Body of pancreas (tissue), 4 donors: ENCODE measurements around the gene MYLK.

ENCODE experiments used
- CTCF ChIP-seq, 7 experiments: fragments of 450-650 bp in 4 of 7; fragments of 200-600 bp in 3 of 7; sonication (generic) in 3 of 7; IDR thresholded peaks; one replicate each; pipeline ENCODE4 v1.5.1; 2016 to 2019; ENCODE audit warnings: antibody characterized with exemption in 7 of 7
- POLR2A ChIP-seq, 3 donors: fragments of 450-650 bp; IDR thresholded peaks; one replicate each; pipeline ENCODE4 v1.6.1; 2016; ENCODE audit warnings: antibody characterized with exemption in 3 of 3, mild to moderate bottlenecking in 2 of 3

GRCh38 chr3:123767009-123767372 is 117.1 kb downstream of the MYLK start:
- TF ChIP-seq CTCF (IDR thresholded peaks at IDR 0.05) = no peak
- TF ChIP-seq POLR2A (IDR thresholded peaks at IDR 0.05) = no peak
